ENCODE data around the gene ITGA2B. TPM values are rescaled to one million over a fixed set of nuclear protein-coding genes. Genes with fewer than 3 reads are reported as not detected.

ITGA2B gene
- total and polyA plus RNA-seq, 2 donors, result 0.56 to 2.3 TPM

DNA sequence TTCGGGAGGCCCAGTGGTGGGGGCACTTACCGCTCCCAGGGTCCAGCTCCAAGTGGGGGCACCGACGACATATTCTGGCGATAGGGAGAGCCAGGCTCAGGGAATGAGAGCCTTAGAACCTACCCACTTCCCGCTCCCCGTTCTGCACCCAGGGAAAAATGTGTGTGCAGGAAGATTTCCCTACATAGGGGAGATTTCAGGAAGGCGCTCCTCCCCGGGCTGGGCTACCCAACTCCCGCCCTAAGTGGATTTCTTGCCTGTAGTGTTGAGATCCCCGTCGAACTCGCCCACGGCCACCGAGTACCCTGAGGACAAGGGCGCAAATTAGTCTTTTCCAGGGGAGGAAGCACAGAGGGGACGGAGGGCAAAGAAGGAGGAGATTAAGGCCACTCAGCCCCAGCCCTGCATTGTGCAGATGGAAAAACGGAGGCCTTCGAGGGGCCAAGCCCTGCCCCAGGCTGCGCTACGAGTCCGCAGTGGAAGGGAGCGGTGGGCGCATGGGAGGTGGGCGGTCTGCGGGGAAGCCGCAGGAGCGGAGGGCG, 5.1 kb downstream of the ITGA2B start:
- no peak for DNase-seq (ENCODE audit: extremely low spot score)
- no peak overlapping the region for H3K27ac ChIP-seq (ENCODE audit: low read depth)
- no peaks in the 10 kb centered on the region for H3K4me1 ChIP-seq (ENCODE audit: insufficient read depth)
- H3K36me3 ChIP-seq (ENCODE audit: insufficient read depth), result no peaks in the 10 kb centered on the region
- 27% methylated on average over 29 of the region's 29 CpGs for WGBS
- H3K4me3 ChIP-seq (ENCODE audit: low read depth, low read length), result peak overlapping the region; percentile 29

DNA sequence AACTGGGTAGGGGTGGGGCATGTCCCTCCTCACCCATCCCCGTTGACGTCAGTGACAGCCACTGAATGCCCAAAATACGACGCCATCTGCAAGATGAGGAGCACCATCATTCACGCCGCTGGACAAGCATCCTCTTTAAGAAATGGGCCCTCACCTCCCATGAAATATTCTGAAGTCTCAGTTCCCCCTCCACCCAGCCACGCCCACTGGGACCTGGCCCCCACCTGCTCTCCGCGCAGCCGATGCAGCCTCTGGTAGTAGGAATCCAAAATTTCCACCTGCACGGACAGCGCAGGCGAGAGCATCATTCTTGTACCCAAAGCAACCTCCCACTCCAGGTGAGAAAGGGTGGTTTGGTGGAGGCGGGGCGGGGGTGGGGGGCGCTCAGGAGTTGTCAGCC, 5.6 kb downstream of the ITGA2B start:
- WGBS, result 72% methylated on average over 16 of the region's 16 CpGs
- H3K4me3 ChIP-seq (ENCODE audit: low read depth, low read length), result no peak overlapping the region
- H3K27ac ChIP-seq (ENCODE audit: low read depth), result no peak overlapping the region
- no peaks in the 10 kb centered on the region for H3K4me1 ChIP-seq (ENCODE audit: insufficient read depth)
- no peaks in the 10 kb centered on the region for H3K36me3 ChIP-seq (ENCODE audit: insufficient read depth)
- no peak for DNase-seq (ENCODE audit: extremely low spot score)

DNA sequence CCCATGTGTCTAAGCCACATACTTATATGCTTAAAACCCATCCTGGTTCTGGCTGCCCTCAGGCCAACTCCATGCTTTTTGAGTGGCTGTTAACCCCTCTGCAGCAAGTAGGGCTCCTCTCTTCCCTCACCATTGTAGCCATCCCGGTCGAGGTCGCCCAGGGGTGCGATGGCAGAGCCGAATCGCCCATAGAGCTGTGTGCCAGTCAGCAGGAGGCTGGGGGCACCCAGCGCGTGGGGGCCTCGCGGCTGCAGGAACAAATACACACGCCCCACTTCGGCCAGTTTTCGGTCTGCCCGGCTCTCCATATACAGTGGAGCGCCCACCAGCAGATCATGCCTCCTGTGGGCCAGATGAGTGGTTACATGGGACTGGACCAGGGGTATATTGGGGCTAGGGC, 6.1 kb downstream of the ITGA2B start:
- H3K4me1 ChIP-seq (ENCODE audit: insufficient read depth), result no peaks in the 10 kb centered on the region
- H3K4me3 ChIP-seq (ENCODE audit: low read depth, low read length), result no peak overlapping the region
- no peaks in the 10 kb centered on the region for H3K36me3 ChIP-seq (ENCODE audit: insufficient read depth)
- no peak overlapping the region for H3K27ac ChIP-seq (ENCODE audit: low read depth)
- no peak for DNase-seq (ENCODE audit: extremely low spot score)
- WGBS, result 93% methylated on average over 15 of the region's 15 CpGs

DNA sequence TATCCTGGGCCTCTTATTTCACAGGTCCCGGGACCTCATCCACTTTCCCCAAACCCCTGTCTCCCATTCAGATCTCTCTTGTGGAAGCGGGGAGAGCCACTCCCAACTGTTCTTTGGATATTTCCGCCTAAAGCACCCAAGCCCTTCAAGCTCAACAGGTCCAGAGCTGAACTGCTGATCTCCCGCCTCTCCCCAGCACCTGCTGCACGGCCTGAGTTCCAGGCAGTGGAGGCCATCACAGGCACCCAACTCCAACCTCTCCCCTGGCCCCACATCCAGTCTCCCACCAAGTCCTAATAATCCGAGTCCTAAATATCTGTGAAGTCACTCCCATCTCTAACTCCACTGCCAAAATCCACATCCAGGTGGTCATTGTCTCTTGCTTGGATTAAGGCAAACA, 6.5 kb downstream of the ITGA2B start:
- H3K36me3 ChIP-seq (ENCODE audit: insufficient read depth), result no peaks in the 10 kb centered on the region
- H3K27ac ChIP-seq (ENCODE audit: low read depth), result no peak overlapping the region
- no peaks in the 10 kb centered on the region for H3K4me1 ChIP-seq (ENCODE audit: insufficient read depth)
- no peak for DNase-seq (ENCODE audit: extremely low spot score)
- no peak overlapping the region for H3K4me3 ChIP-seq (ENCODE audit: low read depth, low read length)
- 89% methylated on average over 6 of the region's 6 CpGs for WGBS

DNA sequence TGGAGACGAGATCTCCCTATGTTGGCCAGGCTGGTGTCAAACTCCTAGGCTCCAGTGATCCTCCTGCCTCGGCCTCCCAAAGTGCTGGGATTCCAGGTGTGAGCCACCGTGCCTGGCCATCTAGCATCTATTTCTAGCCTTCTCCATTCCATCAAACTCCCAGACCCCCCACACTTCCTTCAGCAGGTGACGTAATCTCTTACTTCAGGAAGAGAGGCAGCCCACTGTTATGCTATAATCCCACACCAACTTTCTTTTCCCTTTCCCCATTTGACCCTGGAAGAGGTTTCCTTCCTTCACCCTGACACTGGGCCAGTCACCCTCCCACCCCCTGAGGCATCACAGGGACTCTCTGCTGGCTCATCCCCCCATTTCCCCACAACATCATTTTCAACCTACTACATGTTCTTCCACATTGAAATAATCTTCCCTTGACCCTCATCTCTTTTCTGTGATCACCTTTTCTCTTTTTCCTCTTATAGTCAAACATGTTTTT, 7.6 kb downstream of the ITGA2B start:
- Histone ChIP-seq H3K4me3 (ENCODE audit: low read depth, low read length) (no peak overlapping the region), H3K36me3 (ENCODE audit: insufficient read depth) (no peaks in the 10 kb centered on the region), H3K4me1 (ENCODE audit: insufficient read depth) (no peaks in the 10 kb centered on the region), H3K27ac (ENCODE audit: low read depth) (no peak overlapping the region)
- 83% methylated on average over 4 of the region's 4 CpGs for WGBS
- DNase-seq (ENCODE audit: extremely low spot score), result no peak

DNA sequence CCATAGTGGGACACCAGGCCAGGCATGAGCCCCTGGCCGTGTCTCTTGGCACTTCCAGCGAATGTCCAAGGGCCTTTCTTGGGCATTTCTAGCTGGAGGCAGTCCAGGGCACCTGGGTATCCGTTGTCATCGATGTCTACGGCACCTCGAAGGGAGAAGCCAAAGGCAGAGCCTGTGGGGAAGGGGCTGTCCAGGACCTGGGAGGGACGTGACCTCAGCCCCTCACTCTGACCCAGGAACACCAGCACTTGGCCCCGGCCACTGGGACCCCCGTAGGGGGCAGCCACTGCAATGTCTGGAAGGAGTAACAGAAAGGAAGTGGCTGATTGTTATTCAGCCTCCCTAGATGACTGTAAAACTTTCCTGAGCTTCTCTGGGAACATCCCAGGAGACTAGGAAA, 8.7 kb downstream of the ITGA2B start:
- Histone ChIP-seq H3K4me1 (ENCODE audit: insufficient read depth) (no peaks in the 10 kb centered on the region), H3K27ac (ENCODE audit: low read depth) (no peak overlapping the region), H3K36me3 (ENCODE audit: insufficient read depth) (no peaks in the 10 kb centered on the region), H3K4me3 (ENCODE audit: low read depth, low read length) (no peak overlapping the region)
- DNase-seq (ENCODE audit: extremely low spot score), result no peak
- 76% methylated on average over 9 of the region's 9 CpGs for WGBS

DNA sequence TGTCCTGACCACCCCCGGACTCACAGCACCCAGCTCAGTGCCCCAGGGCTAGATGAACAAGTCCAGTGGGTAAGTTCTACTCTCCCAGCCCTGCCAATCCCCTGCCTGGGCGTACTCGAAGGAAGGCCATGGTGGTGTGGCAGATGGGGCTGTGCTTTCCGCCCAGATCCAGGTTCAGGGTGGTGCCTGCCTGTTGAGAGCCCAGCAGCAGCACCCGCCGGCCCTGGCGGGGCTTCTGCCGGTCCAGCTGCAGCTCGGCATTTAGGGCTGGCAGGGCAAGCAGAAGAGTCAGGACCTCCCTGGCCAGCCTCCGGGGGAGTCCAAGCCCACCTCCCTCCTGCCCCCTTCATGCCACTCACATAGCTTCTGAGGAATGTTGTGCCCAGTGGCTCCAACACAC, 9.6 kb downstream of the ITGA2B start:
- Histone ChIP-seq H3K36me3 (ENCODE audit: insufficient read depth) (no peaks in the 10 kb centered on the region), H3K4me1 (ENCODE audit: insufficient read depth) (no peaks in the 10 kb centered on the region), H3K27ac (ENCODE audit: low read depth) (no peak overlapping the region), H3K4me3 (ENCODE audit: low read depth, low read length) (no peak overlapping the region)
- DNase-seq (ENCODE audit: extremely low spot score), result no peak
- WGBS, result 90% methylated on average over 10 of the region's 10 CpGs

DNA sequence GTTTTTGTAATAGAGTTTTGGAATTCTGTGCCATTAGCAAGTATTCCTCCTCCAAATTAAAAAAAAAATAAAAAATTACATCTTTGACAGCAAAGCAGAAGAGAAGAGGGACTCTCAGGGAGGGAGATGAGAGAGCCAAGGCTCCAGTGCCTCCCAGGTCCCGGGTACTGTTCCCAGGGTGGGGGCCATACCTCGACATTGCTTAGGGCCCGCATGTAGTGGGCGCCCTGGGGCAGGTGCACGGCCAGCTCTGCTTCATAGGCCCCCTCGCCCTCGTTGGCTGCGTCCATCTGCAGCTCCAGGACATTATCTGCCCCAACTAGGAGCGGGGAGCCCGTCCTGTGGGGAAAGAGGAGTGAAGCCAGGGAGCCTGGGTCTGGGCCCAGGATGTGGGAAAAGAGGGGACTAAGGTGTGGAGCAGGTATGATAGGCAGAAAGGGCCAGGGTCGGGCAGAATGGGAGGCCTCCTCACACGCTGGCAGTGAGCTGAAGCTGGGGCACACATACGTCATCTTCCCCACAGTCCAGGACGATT, 11.2 kb downstream of the ITGA2B start:
- no peak overlapping the region for H3K27ac ChIP-seq (ENCODE audit: low read depth)
- WGBS, result 84% methylated on average over 14 of the region's 14 CpGs
- H3K4me1 ChIP-seq (ENCODE audit: insufficient read depth), result no peaks in the 10 kb centered on the region
- no peak overlapping the region for H3K4me3 ChIP-seq (ENCODE audit: low read depth, low read length)
- DNase-seq (ENCODE audit: extremely low spot score), result no peak
- no peaks in the 10 kb centered on the region for H3K36me3 ChIP-seq (ENCODE audit: insufficient read depth)

DNA sequence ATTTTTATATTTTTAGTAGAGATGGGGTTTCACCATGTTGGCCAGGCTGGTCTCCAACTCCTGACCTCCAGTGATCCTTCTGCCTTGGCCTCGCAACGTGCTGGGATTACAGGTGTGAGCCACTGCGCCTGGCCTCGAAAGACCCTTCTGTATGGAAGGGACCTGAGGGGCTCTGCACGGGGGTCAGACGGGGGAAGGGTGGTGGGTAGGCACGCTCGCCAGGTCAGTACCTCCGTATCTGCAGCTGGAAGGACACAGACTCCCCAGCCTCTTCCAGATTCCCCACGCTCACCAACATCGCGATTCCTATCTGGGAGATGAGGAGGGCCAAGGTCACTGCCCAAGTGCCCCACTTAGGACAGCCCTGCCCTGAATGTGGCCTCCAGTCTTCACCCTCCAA, 12.7 kb downstream of the ITGA2B start:
- H3K27ac ChIP-seq (ENCODE audit: low read depth), result no peak overlapping the region
- WGBS, result 86% methylated on average over 12 of the region's 12 CpGs
- H3K4me3 ChIP-seq (ENCODE audit: low read depth, low read length), result no peak overlapping the region
- H3K4me1 ChIP-seq (ENCODE audit: insufficient read depth), result no peaks in the 10 kb centered on the region
- DNase-seq (ENCODE audit: extremely low spot score), result no peak
- no peaks in the 10 kb centered on the region for H3K36me3 ChIP-seq (ENCODE audit: insufficient read depth)

DNA sequence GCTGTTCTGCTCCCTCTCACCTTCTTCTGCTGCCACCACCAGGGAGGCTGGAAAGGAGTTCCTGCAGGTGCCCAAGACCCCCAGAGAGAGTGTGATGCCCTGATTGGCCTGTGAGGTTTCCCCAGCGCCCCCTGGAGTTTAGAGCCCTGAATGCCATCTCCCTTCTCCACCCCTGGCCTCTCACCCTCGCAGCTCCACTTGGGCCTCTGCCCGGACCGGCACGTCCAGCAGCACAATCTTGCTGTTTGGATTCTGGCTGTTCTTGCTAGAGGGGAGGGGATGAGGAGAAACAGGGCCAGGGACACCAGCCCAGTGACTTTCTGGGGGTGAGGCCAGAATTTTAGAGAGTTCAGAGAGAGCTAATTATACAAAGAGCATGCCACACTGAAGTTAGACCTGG, 13.3 kb downstream of the ITGA2B start:
- H3K27ac ChIP-seq (ENCODE audit: low read depth), result no peak overlapping the region
- H3K4me3 ChIP-seq (ENCODE audit: low read depth, low read length), result no peak overlapping the region
- H3K36me3 ChIP-seq (ENCODE audit: insufficient read depth), result no peaks in the 10 kb centered on the region
- 12% methylated on average over 5 of the region's 5 CpGs for whole genome bisulfite sequencing
- DNase-seq (ENCODE audit: extremely low spot score), result no peak
- no peaks in the 10 kb centered on the region for H3K4me1 ChIP-seq (ENCODE audit: insufficient read depth)

DNA sequence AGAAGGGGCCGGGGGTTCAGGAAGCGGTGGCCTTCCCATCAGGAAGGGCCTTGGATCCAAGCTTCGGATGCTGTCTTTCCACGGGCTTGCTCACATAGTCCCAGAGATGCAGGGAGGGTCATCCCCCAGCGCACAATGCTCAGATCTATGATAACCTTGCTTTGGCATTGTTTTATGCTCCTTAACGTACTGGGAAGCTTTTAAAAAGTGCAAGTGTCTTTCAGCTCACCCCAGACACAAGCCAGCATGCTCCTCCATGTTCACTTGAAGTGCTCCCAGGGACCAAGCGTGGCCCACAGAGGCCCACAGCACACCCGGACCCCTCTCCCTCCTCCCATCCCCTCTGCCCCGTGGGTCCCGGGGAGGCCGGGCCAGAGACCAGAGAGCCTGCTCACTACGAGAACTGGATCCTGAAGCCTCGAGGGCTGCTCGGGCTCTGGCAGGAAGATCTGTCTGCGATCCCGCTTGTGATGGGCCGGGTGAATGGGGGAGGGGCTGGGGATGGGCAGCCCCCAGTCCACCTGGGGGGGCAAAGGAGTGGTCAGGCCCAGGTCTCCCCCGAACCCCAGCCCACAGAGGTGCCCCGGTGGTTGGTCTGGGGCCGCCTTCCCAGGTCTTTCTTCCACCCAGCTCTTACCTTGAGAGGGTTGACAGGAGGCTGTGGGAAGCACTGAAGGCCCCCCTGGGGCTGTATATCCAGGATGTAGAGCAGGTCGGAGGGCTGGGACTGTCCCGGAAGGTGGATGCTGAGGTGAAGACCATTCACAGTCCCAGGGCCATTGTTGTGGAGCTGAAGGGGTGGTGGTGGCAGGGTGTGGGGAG, 14.0 kb downstream of the ITGA2B start:
- Histone ChIP-seq H3K36me3 (ENCODE audit: insufficient read depth) (no peaks in the 10 kb centered on the region), H3K4me3 (ENCODE audit: low read depth, low read length) (no peak overlapping the region), H3K27ac (ENCODE audit: low read depth) (no peak overlapping the region), H3K4me1 (ENCODE audit: insufficient read depth) (no peaks in the 10 kb centered on the region)
- DNase-seq (ENCODE audit: extremely low spot score), result no peak
- 28% methylated on average over 22 of the region's 22 CpGs for WGBS

DNA sequence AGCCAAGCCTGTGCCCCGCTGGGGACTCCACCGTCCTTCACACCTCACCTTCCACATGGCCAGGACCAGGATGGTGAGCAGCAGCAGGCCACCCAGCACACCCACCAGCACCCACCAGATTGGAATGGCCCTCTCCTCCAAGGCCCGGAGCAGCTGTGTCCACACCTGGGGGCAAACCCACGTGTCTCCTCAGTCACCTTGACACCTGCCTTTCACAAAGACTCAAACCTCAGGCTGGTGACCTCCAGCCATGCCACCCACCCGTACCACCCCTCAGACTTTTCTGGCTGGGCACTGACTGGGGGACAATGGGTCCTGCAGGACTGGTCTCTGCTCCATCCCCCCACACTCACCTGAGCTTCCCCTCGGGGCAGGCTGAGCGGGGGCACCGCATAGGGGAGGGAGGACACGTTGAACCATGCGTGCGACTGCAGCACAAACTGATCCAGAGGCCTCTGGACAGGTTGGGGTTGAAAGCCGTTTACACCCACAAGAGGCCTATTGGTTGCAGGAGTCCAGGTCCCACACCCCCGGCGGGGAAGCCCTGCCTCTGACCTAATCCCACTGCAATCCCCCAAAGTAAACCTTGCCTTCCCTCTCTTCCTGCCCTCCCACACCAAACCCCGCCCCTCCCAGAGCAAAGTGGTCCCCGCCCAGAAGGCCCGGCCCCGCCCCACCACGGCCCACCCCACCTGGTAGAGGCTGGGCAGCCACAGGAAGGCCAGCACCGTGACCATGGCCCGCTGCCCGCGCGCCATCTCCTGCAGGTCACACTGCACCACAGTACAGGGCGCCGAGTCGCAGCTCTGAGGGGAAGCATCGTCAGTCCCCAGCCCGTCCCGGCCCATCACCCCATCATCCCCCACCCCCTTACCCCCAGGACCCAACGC, 14.9 kb downstream of the ITGA2B start:
- Histone ChIP-seq H3K4me1 (ENCODE audit: insufficient read depth) (no peaks in the 10 kb centered on the region), H3K36me3 (ENCODE audit: insufficient read depth) (no peaks in the 10 kb centered on the region), H3K4me3 (ENCODE audit: low read depth, low read length) (no peak overlapping the region), H3K27ac (ENCODE audit: low read depth) (no peak overlapping the region)
- 36% methylated on average over 31 of the region's 31 CpGs for WGBS
- DNase-seq (ENCODE audit: extremely low spot score), result no peak

DNA sequence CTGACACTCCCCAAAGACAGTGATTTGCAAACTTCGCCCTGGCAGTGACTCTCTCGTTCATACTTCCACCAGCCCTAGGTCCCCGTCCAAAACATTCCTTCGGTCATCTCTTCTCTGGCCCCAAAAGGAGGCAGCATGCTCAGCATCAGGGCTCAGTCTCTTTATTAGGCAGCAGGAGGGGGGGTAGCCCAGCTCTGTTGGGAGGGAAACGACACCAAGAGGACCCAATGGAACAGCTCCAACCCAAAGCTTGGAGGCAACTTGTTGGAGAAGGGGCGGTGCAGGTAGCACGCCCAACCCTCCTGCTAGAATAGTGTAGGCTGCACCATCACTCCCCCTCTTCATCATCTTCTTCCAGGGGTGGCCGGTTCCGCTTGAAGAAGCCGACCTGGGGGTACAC, 17.4 kb downstream of the ITGA2B start:
- Histone ChIP-seq H3K4me3 (ENCODE audit: low read depth, low read length) (no peak overlapping the region), H3K27ac (ENCODE audit: low read depth) (no peak overlapping the region), H3K4me1 (ENCODE audit: insufficient read depth) (no peaks in the 10 kb centered on the region), H3K36me3 (ENCODE audit: insufficient read depth) (no peaks in the 10 kb centered on the region)
- DNase-seq (ENCODE audit: extremely low spot score), result no peak
- WGBS, result 67% methylated on average over 10 of the region's 10 CpGs
